Epithelial cell of prostate (primary cell): ENCODE data around the gene HOMER1.
"Not testable (repeated sequence)": the region's sequence is repeated elsewhere in the genome, so short reads cannot be mapped to it uniquely, and the experiment has no call there.

Source experiments
- DNase-seq: peaks from one replicate; pipeline ENCODE4 v3.0.0-alpha.2; 2011; ENCODE audit warnings: low read depth, low spot score
- H3K27ac ChIP-seq: fragments of 450-650 bp; 2 replicates; pipeline ENCODE4 v1.5.1; 2017; ENCODE audit warnings: mild to moderate bottlenecking

HOMER1 gene

GRCh38 chr5:79436224-79436623, 77.7 kb downstream of the HOMER1 start:
- no peak overlapping the region for H3K27ac ChIP-seq
- DNase-seq = peak; percentile 27

GRCh38 chr5:79430196-79430595, 83.7 kb downstream of the HOMER1 start:
- no peak for DNase-seq
- H3K27ac ChIP-seq = no peak overlapping the region

DNA sequence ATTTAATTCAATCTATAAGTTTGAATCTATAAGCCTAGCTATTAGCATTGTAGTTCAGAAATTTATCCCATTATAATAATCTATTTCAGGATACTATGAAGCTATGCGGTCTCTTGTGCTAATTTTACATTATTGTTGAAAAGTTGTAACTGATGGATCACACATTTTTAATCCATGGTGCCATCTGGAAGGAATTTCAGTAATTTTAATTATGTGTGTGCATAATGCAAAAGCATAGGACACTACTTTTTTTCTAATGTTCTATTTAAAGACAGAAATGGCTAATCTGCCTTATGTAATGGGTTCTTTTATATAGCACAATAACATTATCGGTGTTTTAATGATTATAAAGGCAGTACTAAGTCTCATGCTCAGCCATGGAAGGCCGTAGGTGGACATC, 90.6 kb downstream of the HOMER1 start:
- DNase-seq = no peak
- no peak overlapping the region for H3K27ac ChIP-seq

DNA sequence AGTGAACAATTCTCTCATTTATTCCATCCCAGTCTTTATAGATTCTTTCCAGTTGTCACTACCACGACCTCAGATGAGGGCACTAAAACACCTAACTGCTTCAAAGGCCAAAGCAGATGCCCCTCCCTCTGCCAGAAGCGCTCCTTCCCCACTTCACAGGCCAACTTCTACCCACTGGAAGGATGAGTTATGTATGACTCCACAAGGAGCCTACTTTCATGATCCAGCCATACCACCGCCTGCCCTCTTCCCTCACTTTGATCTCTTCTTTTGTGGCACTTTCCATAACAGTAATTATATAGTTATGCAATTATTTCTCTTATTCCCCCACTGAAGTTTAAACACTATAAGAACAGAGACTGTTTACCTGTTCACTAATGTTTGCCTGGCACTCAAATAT, 93.7 kb downstream of the HOMER1 start:
- no peak overlapping the region for H3K27ac ChIP-seq
- no peak for DNase-seq

DNA sequence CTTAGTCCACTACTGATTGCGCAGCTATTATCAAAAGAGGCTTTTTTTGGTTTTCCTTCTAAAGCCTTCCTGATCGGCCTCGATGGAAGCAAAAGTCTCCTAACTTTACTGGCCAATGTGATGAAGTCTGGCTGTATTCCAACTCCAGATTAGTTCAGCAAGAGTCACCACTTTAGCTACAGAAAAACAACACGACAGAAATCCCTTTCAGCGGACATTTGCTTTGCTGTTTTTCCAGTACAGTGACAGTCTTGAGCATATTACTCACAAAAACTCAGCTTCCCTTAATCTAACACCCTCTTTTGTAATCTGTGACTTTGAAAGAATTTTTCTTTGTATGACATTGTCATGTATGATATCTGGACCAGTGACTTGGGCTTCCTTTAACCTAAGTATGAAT, 95.7 kb downstream of the HOMER1 start:
- no peak for DNase-seq
- H3K27ac ChIP-seq = no peak overlapping the region

DNA sequence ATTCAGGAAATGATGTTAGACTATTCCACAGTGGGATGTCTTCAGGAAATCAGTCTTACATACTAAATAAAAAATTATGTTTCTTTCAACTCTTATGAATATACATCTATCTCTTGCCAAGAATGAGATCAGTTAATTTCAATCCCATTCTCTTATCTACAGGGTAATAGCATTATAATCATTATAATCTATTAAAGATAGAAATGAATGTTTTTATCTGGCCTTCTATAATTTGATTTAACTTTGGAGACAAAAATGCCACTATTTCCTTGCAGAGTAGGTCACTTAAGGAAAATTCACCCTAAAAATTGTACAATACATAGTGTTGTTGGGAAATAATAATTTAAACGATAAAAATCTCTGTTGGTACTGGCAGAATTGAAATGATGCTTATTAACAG, 96.4 kb downstream of the HOMER1 start:
- no peak for DNase-seq
- no peak overlapping the region for H3K27ac ChIP-seq

DNA sequence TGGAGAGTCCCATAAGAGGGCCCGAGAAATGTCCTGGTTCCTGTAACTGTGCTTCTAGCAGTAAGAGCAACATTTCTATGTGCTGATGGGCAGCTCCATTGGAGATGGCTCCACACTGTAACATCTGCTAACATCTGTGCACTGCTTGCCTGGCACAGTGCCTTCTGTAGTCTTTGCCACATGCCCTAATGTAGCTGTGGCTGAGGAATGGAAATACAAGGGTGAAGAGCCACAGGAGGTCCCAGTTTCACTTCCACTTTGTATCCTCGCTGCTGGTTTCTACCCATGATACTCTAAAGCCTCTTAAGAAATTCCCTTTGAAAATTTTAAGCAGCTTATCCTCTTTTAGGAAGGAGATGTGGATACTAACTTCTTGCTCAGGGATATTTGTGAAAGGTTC, 97.4 kb downstream of the HOMER1 start:
- DNase-seq = no peak
- H3K27ac ChIP-seq = no peak overlapping the region

DNA sequence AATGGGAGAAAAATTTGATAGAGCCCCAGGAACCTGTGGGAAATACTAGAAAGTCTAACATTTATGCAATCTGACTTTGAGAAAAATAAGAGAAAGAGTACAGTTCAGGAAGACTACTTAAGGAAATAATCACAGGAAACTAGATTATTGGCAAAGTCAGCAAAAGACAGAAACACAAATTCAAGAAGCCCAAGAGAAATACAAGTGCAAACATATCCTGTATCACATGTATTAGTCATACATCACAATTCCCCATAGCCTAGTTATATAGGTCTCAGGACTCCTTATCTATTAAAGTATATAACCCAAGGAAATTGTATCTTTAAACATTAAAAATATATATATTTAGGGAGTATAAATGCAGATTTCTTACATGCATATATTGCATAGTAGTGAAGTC, 100.8 kb downstream of the HOMER1 start:
- DNase-seq = no peak
- no peak overlapping the region for H3K27ac ChIP-seq

- no peak for DNase-seq
- no peak overlapping the region for H3K27ac ChIP-seq
Observed at GRCh38 chr5:79408028-79408427, 105.9 kb downstream of the HOMER1 start.

DNA sequence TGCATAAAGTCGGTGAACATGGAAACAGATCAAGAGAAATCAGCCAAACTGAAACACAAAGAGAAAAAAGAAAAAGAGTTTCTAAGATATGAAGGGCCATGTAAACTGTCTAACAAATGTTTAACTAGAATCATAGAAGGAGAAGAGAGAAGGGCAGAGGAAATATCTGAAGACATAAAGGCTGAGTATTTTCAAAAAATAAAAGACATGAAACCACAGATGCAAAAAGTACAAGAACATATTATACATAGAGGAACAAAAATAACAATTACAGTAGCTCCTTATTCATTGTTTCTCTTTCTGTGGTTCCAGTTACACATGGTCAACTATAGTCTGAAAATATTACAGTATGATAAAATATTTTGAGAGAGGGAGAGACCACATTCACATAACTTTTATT, 106.3 kb downstream of the HOMER1 start:
- DNase-seq = no peak
- no peak overlapping the region for H3K27ac ChIP-seq

GRCh38 chr5:79401216-79401615, 112.7 kb downstream of the HOMER1 start:
- H3K27ac ChIP-seq = no peak overlapping the region
- DNase-seq = no peak

- no peak overlapping the region for H3K27ac ChIP-seq
- no peak for DNase-seq
Observed at GRCh38 chr5:79399046-79399445, 114.9 kb downstream of the HOMER1 start.

- H3K27ac ChIP-seq = no peak overlapping the region
- DNase-seq = no peak
Observed at GRCh38 chr5:79397080-79397479, 116.9 kb downstream of the HOMER1 start.

DNA sequence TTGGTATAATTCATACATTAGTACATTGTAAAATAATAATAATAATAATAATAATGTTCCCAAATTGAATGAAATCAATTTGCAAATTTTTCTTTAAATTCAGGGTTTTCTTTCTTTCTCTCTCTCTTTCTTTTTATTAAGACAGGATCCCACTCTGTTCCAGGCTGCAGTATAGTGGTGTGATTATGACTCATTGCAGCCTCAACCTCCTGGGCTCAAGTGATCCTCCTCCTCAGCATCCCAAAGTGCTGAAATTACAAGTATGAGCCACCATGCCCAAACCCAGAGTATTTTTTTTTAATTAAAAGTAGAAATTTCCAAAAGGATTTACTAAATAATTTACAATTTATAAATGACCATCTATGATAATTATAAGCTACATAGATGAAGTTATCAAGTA, 117.7 kb downstream of the HOMER1 start:
- no peak overlapping the region for H3K27ac ChIP-seq
- no peak for DNase-seq

- H3K27ac ChIP-seq = no peak overlapping the region
- DNase-seq = no peak
Observed at GRCh38 chr5:79395296-79395695, 118.6 kb downstream of the HOMER1 start.

- no peak overlapping the region for H3K27ac ChIP-seq
- DNase-seq = no peak
Observed at GRCh38 chr5:79392776-79393175, 121.2 kb downstream of the HOMER1 start.

GRCh38 chr5:79386679-79387078, 127.3 kb downstream of the HOMER1 start:
- no peak overlapping the region for H3K27ac ChIP-seq

GRCh38 chr5:79385126-79385525, 128.8 kb downstream of the HOMER1 start:
- not testable (repeated sequence) for DNase-seq, H3K27ac ChIP-seq

More at GRCh38 chr5:79386679-79387078, 127.3 kb downstream of the HOMER1 start:
- no peak for DNase-seq

DNA sequence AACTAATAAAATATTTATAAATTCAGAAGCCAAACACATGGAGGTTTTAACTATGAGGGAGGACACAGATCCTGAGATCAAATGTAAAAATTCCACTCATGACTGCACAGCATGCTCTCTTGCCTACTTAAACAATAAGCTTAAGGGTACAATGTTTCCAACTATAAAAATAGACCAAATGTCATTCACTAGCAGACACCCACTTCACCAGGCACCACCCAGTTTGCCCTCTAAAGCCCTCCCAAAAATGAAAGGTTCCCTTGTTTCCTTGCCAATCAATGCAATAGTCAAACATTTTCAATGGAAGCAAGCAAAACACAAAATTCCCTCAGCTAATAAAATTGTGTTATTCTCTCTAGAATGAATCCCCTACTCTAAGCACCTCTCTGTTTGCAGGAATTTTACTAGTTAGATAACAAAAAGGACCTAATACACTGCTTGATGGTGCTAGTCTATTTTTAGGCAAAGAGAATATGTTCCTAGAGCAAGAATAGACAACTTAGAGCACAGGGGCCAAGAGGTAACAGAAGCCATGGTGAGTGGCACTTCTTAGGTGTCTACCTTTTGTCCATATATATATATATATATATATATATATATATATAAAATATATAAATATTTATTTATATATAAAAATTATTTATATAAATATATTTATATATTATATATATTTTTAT, 135.3 kb downstream of the HOMER1 start:
- no peak for DNase-seq

GRCh38 chr5:79357398-79357797, 156.5 kb downstream of the HOMER1 start:
- DNase-seq = no peak
- no peak overlapping the region for H3K27ac ChIP-seq

More for the DNA sequence above, 135.3 kb downstream of the HOMER1 start:
- H3K27ac ChIP-seq = no peak overlapping the region

GRCh38 chr5:79349881-79350280, 164.1 kb downstream of the HOMER1 start:
- no peak for DNase-seq
- peak overlapping the region; percentile 35 for H3K27ac ChIP-seq

GRCh38 chr5:79349047-79349446, 164.9 kb downstream of the HOMER1 start:
- DNase-seq = peak; percentile 48
- peak overlapping the region; percentile 35 for H3K27ac ChIP-seq
